ENCODE results near the gene ELL. TPM values are rescaled to one million over a fixed set of nuclear protein-coding genes. Genes with fewer than 3 reads are reported as not detected.

The ELL gene
- polyA plus RNA-seq, 1 donor from 2014 or later: 7.2 TPM

DNA sequence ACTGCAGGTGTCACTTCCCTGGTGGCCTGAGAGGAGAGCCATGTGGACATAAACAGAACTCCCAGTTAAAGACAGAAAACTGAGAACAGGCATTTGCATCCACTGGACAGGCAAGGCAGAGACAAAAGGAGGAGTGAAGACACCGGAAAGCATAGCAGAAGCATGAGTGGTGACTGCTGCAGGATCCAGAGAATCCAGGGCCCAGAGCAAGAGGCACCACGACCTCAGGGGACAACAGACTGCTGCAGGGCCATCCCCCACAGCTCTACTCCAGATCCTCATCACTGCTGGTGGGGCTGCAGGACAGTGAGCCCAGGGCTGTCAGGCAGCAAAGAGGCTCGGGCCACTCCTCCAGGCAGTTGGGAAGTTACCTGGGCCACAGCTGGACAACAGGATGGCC lies 69.5 kb downstream of the ELL start:
- H3K9ac ChIP-seq (ENCODE audit: low read length): no peak overlapping the region
- H4K20me1 ChIP-seq (ENCODE audit: insufficient read depth): no peaks in the 10 kb centered on the region

DNA sequence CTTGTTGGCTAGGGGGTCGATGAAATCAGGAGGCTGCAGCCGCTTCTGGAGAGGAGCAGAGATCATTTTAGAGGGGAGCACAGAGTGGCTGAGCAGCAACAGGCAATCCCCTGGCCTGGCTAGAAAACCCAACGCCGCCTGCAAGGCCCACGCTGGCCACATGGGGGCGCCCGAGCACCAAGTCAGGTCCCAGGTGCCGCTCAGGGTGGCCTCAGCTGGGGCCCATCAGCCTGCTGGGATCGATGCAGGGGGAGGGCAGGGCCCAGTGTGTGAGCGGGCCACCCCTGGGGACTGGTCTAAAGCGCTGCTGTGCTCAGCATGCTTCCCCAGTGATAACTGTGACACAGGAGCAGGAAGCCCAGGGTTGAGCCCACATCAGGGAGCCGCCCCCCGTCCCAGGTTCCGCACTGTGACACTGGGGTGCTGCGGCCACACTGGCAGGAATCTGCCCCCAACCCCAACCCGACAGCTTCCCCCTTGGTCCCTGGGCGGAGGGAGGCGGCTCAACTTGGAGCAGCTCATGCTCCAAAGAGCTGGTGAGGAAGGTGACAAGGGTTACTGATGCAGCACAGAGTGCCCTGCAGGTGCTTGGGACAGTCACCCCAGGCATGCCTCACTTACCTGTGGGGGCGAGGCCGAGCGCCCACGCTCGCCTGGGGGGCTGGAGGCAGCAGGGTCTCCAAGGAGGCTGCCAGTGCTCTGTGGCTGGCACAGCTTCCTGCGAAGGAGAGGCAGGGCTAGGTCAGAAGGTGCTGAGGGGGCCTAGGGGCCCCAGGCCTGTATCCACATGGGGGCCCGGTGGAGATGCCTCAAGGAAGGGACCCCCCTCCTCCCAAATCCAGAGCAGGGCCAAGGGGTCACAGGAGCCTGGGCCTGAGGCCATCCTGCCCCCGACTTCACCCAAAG lies 70.7 kb downstream of the ELL start:
- H3K27me3 ChIP-seq (ENCODE audit: insufficient read depth, low read depth, low read length): no peaks in the 10 kb centered on the region
- H4K20me1 ChIP-seq (ENCODE audit: insufficient read depth): no peaks in the 10 kb centered on the region
- H3K9me3 ChIP-seq (ENCODE audit: low read length): no peaks in the 10 kb centered on the region
- H3K79me2 ChIP-seq (replicated peaks; ENCODE audit: insufficient read depth, low read length): no peaks in the 10 kb centered on the region
- H2AFZ ChIP-seq (ENCODE audit: low read depth, low read length): no peak overlapping the region
- H3K27ac ChIP-seq (ENCODE audit: low read length): no peak overlapping the region
- TF ChIP-seq EZH2 (IDR thresholded peaks at IDR 0.05; ENCODE audit: borderline replicate concordance, insufficient read depth, low read length, poor library complexity, severe bottlenecking): no peak
- TF ChIP-seq, protein P1, sequence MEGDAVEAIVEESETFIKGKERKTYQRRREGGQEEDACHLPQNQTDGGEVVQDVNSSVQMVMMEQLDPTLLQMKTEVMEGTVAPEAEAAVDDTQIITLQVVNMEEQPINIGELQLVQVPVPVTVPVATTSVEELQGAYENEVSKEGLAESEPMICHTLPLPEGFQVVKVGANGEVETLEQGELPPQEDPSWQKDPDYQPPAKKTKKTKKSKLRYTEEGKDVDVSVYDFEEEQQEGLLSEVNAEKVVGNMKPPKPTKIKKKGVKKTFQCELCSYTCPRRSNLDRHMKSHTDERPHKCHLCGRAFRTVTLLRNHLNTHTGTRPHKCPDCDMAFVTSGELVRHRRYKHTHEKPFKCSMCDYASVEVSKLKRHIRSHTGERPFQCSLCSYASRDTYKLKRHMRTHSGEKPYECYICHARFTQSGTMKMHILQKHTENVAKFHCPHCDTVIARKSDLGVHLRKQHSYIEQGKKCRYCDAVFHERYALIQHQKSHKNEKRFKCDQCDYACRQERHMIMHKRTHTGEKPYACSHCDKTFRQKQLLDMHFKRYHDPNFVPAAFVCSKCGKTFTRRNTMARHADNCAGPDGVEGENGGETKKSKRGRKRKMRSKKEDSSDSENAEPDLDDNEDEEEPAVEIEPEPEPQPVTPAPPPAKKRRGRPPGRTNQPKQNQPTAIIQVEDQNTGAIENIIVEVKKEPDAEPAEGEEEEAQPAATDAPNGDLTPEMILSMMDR (IDR thresholded peaks at IDR 0.05; ENCODE audit: poor library complexity, severe bottlenecking): peak; percentile 98
- TF ChIP-seq SMC3 (conservative IDR thresholded peaks at IDR 0.05; ENCODE audit: poor library complexity): peak; percentile 93
- TF ChIP-seq, protein P2, sequence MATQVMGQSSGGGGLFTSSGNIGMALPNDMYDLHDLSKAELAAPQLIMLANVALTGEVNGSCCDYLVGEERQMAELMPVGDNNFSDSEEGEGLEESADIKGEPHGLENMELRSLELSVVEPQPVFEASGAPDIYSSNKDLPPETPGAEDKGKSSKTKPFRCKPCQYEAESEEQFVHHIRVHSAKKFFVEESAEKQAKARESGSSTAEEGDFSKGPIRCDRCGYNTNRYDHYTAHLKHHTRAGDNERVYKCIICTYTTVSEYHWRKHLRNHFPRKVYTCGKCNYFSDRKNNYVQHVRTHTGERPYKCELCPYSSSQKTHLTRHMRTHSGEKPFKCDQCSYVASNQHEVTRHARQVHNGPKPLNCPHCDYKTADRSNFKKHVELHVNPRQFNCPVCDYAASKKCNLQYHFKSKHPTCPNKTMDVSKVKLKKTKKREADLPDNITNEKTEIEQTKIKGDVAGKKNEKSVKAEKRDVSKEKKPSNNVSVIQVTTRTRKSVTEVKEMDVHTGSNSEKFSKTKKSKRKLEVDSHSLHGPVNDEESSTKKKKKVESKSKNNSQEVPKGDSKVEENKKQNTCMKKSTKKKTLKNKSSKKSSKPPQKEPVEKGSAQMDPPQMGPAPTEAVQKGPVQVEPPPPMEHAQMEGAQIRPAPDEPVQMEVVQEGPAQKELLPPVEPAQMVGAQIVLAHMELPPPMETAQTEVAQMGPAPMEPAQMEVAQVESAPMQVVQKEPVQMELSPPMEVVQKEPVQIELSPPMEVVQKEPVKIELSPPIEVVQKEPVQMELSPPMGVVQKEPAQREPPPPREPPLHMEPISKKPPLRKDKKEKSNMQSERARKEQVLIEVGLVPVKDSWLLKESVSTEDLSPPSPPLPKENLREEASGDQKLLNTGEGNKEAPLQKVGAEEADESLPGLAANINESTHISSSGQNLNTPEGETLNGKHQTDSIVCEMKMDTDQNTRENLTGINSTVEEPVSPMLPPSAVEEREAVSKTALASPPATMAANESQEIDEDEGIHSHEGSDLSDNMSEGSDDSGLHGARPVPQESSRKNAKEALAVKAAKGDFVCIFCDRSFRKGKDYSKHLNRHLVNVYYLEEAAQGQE (IDR thresholded peaks at IDR 0.05; ENCODE audit: borderline replicate concordance): no peak
- peak; percentile 13 for TF ChIP-seq MXI1 (conservative IDR thresholded peaks at IDR 0.05; ENCODE audit: poor library complexity, severe bottlenecking)
- no peak for TF ChIP-seq TAF1 (IDR thresholded peaks at IDR 0.05; ENCODE audit: low read depth)
- no peak for TF ChIP-seq POLR2AphosphoS5 (IDR thresholded peaks at IDR 0.05)
- peak; percentile 96 for TF ChIP-seq RAD21 (conservative IDR thresholded peaks at IDR 0.05)
- no peak overlapping the region for H3K9ac ChIP-seq (ENCODE audit: low read length)
- H3K9me2 ChIP-seq (ENCODE audit: insufficient read depth, low read length): no peaks in the 10 kb centered on the region
- no peak overlapping the region for H3K4me2 ChIP-seq (ENCODE audit: low read length)
- H3F3A ChIP-seq (ENCODE audit: insufficient read depth, low read length, poor library complexity, severe bottlenecking): no peaks in the 10 kb centered on the region
- no peaks in the 10 kb centered on the region for H3K36me3 ChIP-seq (ENCODE audit: insufficient read depth, low read length)
- H3K4me3 ChIP-seq (ENCODE audit: low read length): no peak overlapping the region

More for the DNA sequence above, 69.5 kb downstream of the ELL start:
- Histone ChIP-seq H3K36me3 (ENCODE audit: insufficient read depth, low read length) (no peaks in the 10 kb centered on the region), H3K4me3 (ENCODE audit: low read length) (no peak overlapping the region), H3K27ac (ENCODE audit: low read length) (no peak overlapping the region), H3K27me3 (ENCODE audit: insufficient read depth, low read depth, low read length) (no peaks in the 10 kb centered on the region), H3K79me2 (replicated peaks; ENCODE audit: insufficient read depth, low read length) (no peaks in the 10 kb centered on the region), H2AFZ (ENCODE audit: low read depth, low read length) (no peak overlapping the region), H3F3A (ENCODE audit: insufficient read depth, low read length, poor library complexity, severe bottlenecking) (no peaks in the 10 kb centered on the region), H3K9me3 (ENCODE audit: low read length) (no peaks in the 10 kb centered on the region), H3K9me2 (ENCODE audit: insufficient read depth, low read length) (no peaks in the 10 kb centered on the region), H3K4me2 (ENCODE audit: low read length) (no peak overlapping the region)
- TF ChIP-seq EZH2 (IDR thresholded peaks at IDR 0.05; ENCODE audit: borderline replicate concordance, insufficient read depth, low read length, poor library complexity, severe bottlenecking) (no peak), RAD21 (conservative IDR thresholded peaks at IDR 0.05) (no peak), EP300 (conservative IDR thresholded peaks at IDR 0.05; ENCODE audit: poor library complexity, severe bottlenecking) (no peak)
- TF ChIP-seq, protein P1 (IDR thresholded peaks at IDR 0.05; ENCODE audit: poor library complexity, severe bottlenecking): no peak
